Activated naive CD8-positive, alpha-beta T cell treated with anti-CD3 and anti-CD28 coated beads, Interleukin-2, amount 50 U/mL, for 16 hours (primary cell): Measurements from ENCODE around the gene STUM.
"Not testable (repeated sequence)": the region's sequence is repeated elsewhere in the genome, so short reads cannot be mapped to it uniquely, and the experiment has no call there.

Experiments
- DNase-seq: peaks from one replicate; pipeline ENCODE4 v3.0.0-alpha.2; 2020; ENCODE audit warnings: low read depth, low spot score

The STUM gene

GRCh38 chr1:226548256-226549093 is at the start of gene STUM:
STUM (plus strand) TSS chr1:226548764; CDS start chr1:226548905, 141 bp downstream.
- no peak for DNase-seq

- DNase-seq = not testable (repeated sequence)
Measured at GRCh38 chr1:226499699-226500098, 48.9 kb upstream of the STUM start.

- no peak for DNase-seq
Measured at GRCh38 chr1:226506021-226506420, 42.5 kb upstream of the STUM start.

GRCh38 chr1:226506921-226507320 is 41.6 kb upstream of the STUM start:
- no peak for DNase-seq

GRCh38 chr1:226510453-226510852 is 38.1 kb upstream of the STUM start:
- no peak for DNase-seq

GRCh38 chr1:226511296-226511695 is 37.3 kb upstream of the STUM start:
- no peak for DNase-seq

- no peak for DNase-seq
Measured at GRCh38 chr1:226512076-226512728, 36.4 kb upstream of the STUM start.

- no peak for DNase-seq
Measured at GRCh38 chr1:226518375-226518774, 30.2 kb upstream of the STUM start.

- DNase-seq = no peak
Measured at GRCh38 chr1:226519135-226519534, 29.4 kb upstream of the STUM start.

GRCh38 chr1:226519716-226520598 is 28.6 kb upstream of the STUM start:
- no peak for DNase-seq

- DNase-seq = no peak
Measured at GRCh38 chr1:226520640-226521355, 27.8 kb upstream of the STUM start.

GRCh38 chr1:226523646-226524406 is 24.7 kb upstream of the STUM start:
- no peak for DNase-seq

GRCh38 chr1:226524547-226524946 is 24.0 kb upstream of the STUM start:
- DNase-seq = no peak

- DNase-seq = no peak
Measured at GRCh38 chr1:226525750-226526149, 22.8 kb upstream of the STUM start.

- no peak for DNase-seq
Measured at GRCh38 chr1:226526801-226527595, 21.6 kb upstream of the STUM start.

- no peak for DNase-seq
Measured at GRCh38 chr1:226529891-226530290, 18.7 kb upstream of the STUM start.

- DNase-seq = no peak
Measured at GRCh38 chr1:226530591-226530990, 18.0 kb upstream of the STUM start.

- no peak for DNase-seq
Measured at GRCh38 chr1:226531360-226532093, 17.0 kb upstream of the STUM start.

- no peak for DNase-seq
Measured at GRCh38 chr1:226532553-226532952, 16.0 kb upstream of the STUM start.
